Hematopoietic multipotent progenitor cell (in vitro differentiated cells): ENCODE measurements around the gene PCDHGA1. TPM values are rescaled to one million over a fixed set of nuclear protein-coding genes. Genes with fewer than 3 reads are reported as not detected.
"Not testable (repeated sequence)": the region's sequence is repeated elsewhere in the genome, so short reads cannot be mapped to it uniquely, and the experiment has no call there.

Experiments used
- DNase-seq, 3 donors: peaks; one replicate each; pipeline ENCODE4 v3.0.0-alpha.2; 2011 to 2015; ENCODE audit warnings: low read depth in 2 of 3, low spot score in 2 of 3
- total RNA-seq: library from RNA; depleted of rRNA; stranded (reverse); fragments of >200 nt; gene quantifications from one replicate; pipeline ENCODE4 v1.2.3, GENCODE V29; 2012

The PCDHGA1 gene
- total RNA-seq, 1 donor: under 0.01 TPM

- no peak for DNase-seq
Observed at GRCh38 chr5:141345327-141345726, 15.0 kb downstream of the PCDHGA1 start.

DNA sequence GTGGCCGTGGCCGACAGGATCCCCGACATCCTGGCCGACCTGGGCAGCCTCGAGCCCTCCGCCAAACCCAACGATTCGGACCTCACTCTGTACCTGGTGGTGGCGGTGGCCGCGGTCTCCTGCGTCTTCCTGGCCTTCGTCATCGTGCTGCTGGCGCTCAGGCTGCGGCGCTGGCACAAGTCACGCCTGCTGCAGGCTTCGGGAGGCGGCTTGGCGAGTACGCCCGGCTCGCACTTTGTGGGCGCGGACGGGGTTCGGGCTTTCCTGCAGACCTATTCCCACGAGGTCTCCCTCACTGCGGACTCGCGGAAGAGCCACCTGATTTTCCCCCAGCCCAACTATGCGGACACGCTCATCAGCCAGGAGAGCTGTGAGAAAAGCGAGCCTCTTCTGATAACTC, 15.7 kb downstream of the PCDHGA1 start:
- not testable (repeated sequence) for DNase-seq

DNA sequence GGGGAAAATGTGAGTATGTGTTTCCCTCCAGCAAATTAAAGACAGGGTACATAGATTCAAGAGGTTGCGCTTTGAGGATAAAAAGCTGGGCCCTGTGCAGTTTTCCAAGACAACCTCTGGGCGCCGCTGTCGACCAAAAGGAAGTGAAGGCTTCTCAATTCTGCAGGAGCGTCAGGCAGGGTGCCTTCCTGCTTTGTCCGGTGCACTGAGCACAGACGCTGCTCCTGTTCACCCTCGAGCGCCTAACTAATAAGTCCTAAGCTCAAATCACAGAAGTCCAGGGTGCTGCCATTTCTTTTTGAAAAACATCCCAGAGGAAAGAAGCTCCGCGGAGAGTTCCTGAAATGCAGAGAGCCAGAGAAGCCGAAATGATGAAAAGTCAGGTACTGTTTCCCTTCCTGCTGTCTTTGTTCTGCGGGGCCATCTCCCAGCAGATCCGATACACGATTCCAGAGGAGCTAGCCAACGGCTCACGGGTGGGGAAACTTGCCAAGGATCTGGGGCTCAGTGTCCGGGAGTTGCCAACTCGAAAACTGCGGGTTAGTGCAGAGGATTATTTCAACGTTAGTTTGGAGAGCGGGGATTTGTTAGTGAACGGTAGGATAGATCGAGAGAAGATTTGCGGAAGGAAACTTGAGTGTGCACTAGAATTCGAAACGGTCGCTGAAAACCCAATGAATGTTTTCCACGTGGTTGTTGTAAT, 19.8 kb downstream of the PCDHGA1 start, which contains the start of gene PCDHGB1:
Gene PCDHGB1 (plus strand): TSS at position 183 of the 703 bp plus-strand sequence. CDS start 162 bp downstream, at position 345.
- DNase-seq: peak in 1 of 3 donors; percentile 31

DNA sequence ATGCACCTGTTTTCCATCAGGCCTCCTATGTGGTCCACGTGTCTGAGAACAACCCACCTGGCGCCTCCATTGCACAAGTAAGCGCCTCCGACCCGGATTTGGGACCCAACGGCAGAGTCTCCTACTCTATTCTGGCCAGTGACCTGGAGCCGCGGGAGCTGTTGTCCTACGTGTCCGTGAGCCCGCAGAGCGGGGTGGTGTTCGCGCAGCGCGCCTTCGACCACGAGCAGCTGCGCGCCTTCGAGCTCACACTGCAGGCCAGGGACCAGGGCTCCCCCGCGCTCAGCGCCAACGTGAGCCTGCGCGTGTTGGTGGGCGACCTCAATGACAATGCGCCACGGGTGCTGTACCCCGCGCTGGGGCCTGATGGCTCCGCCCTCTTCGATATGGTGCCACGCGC, 21.3 kb downstream of the PCDHGA1 start:
- no peak for DNase-seq

DNA sequence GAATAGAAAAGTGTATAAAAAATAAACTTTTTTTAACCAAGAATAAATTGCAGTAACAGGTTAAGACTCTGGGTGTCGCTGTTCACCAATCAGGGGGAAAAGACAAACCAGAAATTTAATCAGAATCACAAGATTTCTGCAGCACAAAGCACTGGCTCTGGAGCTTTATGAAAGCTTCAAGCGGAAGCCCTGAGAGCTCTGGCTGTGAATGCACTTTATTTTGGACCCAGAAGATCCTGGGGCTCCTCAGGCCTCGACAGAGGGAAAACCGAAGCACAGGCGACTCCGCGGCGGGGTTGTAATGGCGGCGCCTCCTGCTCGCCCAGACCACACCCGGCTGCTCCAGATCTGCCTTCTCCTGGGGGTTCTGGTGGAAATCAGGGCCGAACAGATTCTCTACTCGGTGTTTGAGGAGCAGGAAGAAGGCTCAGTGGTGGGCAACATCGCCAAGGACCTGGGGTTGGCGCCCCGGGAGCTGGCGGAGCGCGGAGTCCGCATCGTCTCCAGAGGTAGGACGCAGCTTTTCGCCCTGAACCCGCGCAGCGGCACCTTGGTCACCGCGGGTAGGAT, 24.7 kb downstream of the PCDHGA1 start, which contains the start of gene PCDHGA4:
Gene PCDHGA4 (plus strand): TSS at position 122 of the 570 bp plus-strand sequence. CDS start 87 bp downstream, at position 209.
- peak in 1 of 3 donors; percentile 9 for DNase-seq

- DNase-seq: no peak
Observed at GRCh38 chr5:141355641-141356040, 25.3 kb downstream of the PCDHGA1 start.

GRCh38 chr5:141356133-141356532, 25.8 kb downstream of the PCDHGA1 start:
- DNase-seq: no peak

DNA sequence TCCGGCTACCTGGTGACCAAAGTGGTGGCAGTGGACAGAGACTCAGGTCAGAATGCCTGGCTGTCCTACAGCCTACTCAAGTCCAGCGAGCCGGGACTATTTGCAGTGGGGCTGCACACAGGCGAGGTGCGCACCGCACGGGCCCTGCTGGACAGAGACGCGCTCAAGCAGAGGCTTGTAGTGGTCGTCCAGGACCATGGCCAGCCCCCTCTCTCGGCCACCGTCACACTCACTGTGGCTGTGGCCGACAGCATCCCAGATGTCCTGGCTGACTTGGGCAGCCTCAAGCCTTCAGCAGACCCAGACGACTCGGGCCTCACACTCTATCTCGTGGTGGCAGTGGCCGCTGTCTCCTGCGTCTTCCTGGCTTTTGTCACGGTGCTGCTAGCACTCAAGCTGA, 26.6 kb downstream of the PCDHGA1 start:
- no peak for DNase-seq

- peak in 1 of 3 donors; percentile 62 for DNase-seq
Observed at GRCh38 chr5:141359790-141360426, 29.6 kb downstream of the PCDHGA1 start, which contains the start of gene PCDHGB2. PCDHGB2 (plus strand) TSS chr5:141359994; CDS start chr5:141360136, 142 bp downstream.

DNA sequence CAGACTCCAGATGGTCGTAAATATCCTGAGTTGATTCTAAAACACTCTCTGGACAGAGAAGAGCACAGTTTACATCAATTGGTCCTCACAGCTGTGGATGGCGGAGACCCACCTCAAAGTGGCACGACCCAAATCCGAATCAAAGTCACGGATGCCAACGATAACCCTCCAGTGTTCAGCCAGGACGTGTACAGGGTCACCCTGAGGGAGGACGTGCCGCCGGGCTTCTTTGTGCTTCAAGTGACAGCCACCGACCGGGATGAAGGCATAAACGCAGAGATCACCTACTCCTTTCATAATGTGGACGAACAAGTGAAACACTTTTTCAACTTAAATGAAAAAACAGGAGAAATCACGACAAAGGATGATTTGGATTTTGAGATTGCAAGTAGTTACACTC, 30.4 kb downstream of the PCDHGA1 start:
- DNase-seq: no peak

- no peak for DNase-seq
Observed at GRCh38 chr5:141362719-141363118, 32.4 kb downstream of the PCDHGA1 start.

DNA sequence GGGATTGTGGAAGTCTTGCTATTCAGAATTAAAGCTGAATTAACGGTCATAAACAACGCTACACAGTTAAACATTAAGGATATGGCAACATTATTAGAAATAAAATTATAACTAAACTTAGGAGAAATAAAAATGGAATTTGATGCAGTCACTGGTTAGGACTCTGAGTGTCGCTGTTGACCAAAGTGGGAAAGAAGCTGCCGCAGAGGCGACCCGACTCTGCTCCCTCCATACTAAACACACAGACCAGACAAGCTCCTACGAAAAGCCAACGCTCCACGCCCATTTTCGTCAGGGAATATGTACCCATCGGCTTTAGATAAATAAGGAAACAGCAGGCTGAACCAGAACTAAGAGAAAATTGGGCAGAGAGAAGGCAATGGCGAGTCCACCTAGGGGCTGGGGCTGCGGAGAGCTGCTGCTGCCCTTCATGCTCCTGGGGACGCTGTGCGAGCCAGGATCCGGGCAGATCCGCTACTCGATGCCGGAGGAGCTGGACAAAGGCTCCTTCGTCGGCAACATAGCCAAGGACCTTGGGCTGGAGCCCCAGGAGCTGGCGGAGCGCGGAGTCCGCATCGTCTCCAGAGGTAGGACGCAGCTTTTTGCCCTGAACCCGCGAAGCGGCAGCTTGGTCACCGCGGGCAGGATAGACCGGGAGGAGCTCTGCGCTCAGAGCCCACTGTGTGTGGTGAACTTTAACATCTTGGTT, 33.8 kb downstream of the PCDHGA1 start, which contains the start of gene PCDHGA5:
Gene PCDHGA5 (plus strand): TSS at position 211 of the 709 bp plus-strand sequence. CDS start 169 bp downstream, at position 380.
- no peak for DNase-seq

GRCh38 chr5:141366016-141366896, 35.9 kb downstream of the PCDHGA1 start:
- DNase-seq: no peak

DNA sequence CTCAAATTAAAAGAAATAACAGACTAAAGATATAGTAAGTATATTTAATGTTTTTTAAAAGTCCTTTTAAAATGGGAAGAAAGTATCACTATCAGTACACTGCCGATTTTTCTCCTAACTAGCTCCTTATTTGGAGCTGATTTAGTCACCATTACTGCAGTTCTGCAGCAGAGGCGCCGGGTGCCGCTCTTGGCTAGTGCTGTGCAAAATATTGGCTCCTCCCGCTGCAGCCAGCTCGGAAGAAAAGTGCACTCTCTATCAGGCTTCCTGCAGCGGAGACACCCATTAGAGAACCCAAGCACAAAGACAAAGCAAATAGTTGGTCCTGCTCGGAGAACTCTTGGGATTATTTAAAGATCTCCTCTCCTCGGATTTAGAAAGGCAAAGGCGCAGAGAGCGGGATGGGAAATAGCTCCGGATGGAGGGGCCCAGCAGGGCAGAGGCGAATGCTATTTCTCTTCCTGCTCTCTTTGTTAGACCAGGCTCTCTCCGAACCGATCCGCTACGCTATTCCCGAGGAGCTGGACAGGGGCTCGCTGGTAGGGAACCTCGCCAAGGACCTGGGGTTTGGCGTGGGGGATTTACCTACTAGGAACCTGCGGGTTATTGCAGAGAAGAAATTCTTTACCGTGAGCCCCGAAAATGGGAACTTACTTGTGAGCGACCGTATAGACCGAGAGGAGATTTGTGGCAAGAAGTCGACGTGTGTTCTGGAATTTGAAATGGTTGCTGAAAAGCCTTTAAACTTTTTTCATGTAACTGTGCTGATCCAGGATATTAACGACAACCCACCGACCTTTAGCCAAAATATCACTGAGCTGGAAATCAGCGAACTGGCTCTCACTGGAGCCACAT, 39.9 kb downstream of the PCDHGA1 start, which contains the start of gene PCDHGB3:
Gene PCDHGB3 (plus strand): TSS at position 249 of the 855 bp plus-strand sequence. CDS start 153 bp downstream, at position 402.
- peak in 2 of 3 donors; percentile 55 to 69 for DNase-seq

- DNase-seq: no peak
Observed at GRCh38 chr5:141371572-141372475, 41.5 kb downstream of the PCDHGA1 start.

GRCh38 chr5:141373673-141374317, 43.5 kb downstream of the PCDHGA1 start, which contains the start of gene PCDHGA6:
PCDHGA6 (plus strand) TSS chr5:141373891; CDS start chr5:141374084, 193 bp downstream.
- no peak for DNase-seq

DNA sequence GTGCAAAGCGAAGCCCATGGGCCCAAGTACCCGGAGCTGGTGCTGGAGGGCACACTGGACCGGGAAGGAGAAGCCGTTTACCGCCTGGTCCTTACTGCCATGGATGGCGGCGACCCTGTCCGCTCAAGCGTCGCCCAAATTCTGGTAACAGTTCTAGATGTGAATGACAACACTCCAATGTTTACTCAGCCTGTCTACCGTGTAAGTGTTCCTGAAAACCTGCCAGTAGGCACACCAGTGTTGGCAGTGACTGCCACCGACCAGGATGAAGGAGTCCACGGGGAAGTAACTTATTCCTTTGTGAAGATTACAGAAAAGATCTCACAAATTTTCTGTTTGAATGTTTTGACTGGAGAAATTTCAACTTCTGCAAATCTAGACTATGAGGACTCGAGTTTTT, 44.3 kb downstream of the PCDHGA1 start:
- no peak for DNase-seq
